A549 (cell line): Measurements from ENCODE around the gene KCNG2. TPM values are rescaled to one million over a fixed set of nuclear protein-coding genes. Genes with fewer than 3 reads are reported as not detected.

ENCODE experiments used
- ATAC-seq, 2 experiments: fragments of 200-7000 bp in 1 of 2; fragments of >200 bp in 1 of 2; cut with Nextera tagmentation in 1 of 2; cut with Tn5 transposase in 1 of 2; 3 replicates each; pipeline versions ENCODE4 v1.8.0 to v1.9.1; 2018 to 2020; ENCODE audit warnings: mild to moderate bottlenecking in 1 of 2, moderate library complexity in 1 of 2
- CTCF ChIA-PET: fragments of 300-600 bp; sonication (Branson Sonifier 250); formaldehyde crosslinking; extraction: SDS; loops from one replicate; lab custom pipeline; 2021; ENCODE audit warnings: antibody characterized with exemption, inconsistent platforms; lab: Yijun Ruan, JAX
- POLR2A ChIA-PET: fragments of 350-600 bp; formaldehyde crosslinking; extraction: SDS; loops from one replicate; lab custom pipeline; 2021; ENCODE audit warnings: antibody characterized with exemption, inconsistent platforms; lab: Yijun Ruan, JAX
- DNase-seq, 2 experiments: peaks; one replicate each; pipeline versions ENCODE4 v3.0.0 to v3.0.0-alpha.2; 2011 to 2016; ENCODE audit warnings: low read depth in 1 of 2, low spot score in 1 of 2
- FAIRE-seq: peaks from 2 replicates; lab custom pipeline; 2011; peaks lifted over from hg19 to GRCh38; lab: Jason Lieb, UNC
- H3K27ac ChIP-seq, 2 experiments: fragments of >200 bp; sonication (Bioruptor Twin); formaldehyde crosslinking; 3 replicates each; pipeline ENCODE4 v1.5.1; 2016 to 2017
- H3K4me1 ChIP-seq: fragments of >200 bp; sonication (Bioruptor Twin); formaldehyde crosslinking; 3 replicates; pipeline ENCODE4 v1.6.1; 2016
- H3K4me2 ChIP-seq: fragments of >200 bp; sonication (Bioruptor Twin); formaldehyde crosslinking; 3 replicates; pipeline ENCODE4 v1.6.1; 2016
- H3K4me3 ChIP-seq: fragments of >200 bp; sonication (Bioruptor Twin); formaldehyde crosslinking; 3 replicates; pipeline ENCODE4 v1.5.1; 2016
- H3K9me3 ChIP-seq: fragments of >200 bp; sonication (Bioruptor Twin); formaldehyde crosslinking; 3 replicates; pipeline ENCODE4 v1.6.1; 2016
- ATOH8 ChIP-seq: fragments of 250-450 bp; sonication (Bioruptor Pico); IDR thresholded peaks from 2 replicates; pipeline ENCODE4 v1.5.0; 2020; ENCODE audit warnings: low read depth, mild to moderate bottlenecking, moderate library complexity
- BHLHE40 ChIP-seq: IDR thresholded peaks from 2 replicates; pipeline ENCODE4 v1.6.1; 2012; ENCODE audit warnings: low read depth, low read length, inconsistent platforms
- CBX8 ChIP-seq: fragments of 200-600 bp; sonication (generic); IDR thresholded peaks from 2 replicates; pipeline ENCODE4 v1.6.1; 2016
- CHD2 ChIP-seq: fragments of 150-350 bp; IDR thresholded peaks from 2 replicates; pipeline ENCODE4 v1.6.1; 2014; ENCODE audit warnings: low read length; ENCODE audit not compliant: partially characterized antibody
- CHD4 ChIP-seq: fragments of 200-600 bp; sonication (generic); IDR thresholded peaks from 2 replicates; pipeline ENCODE4 v1.6.1; 2016; ENCODE audit warnings: antibody characterized with exemption, mild to moderate bottlenecking, borderline replicate concordance
- CTCF ChIP-seq: fragments of >200 bp; sonication (Bioruptor Twin); formaldehyde crosslinking; IDR thresholded peaks from 3 replicates; pipeline ENCODE4 v1.5.1; 2016
- EHMT2 ChIP-seq: fragments of 200-600 bp; sonication (generic); IDR thresholded peaks from 2 replicates; pipeline ENCODE4 v1.6.1; 2016; ENCODE audit warnings: antibody characterized with exemption, low read depth, mild to moderate bottlenecking, moderate library complexity
- ELK1 ChIP-seq: fragments of 150-350 bp; IDR thresholded peaks from 2 replicates; pipeline ENCODE4 v1.6.1; 2014; ENCODE audit warnings: low read depth, mild to moderate bottlenecking, low read length
- EP300 ChIP-seq, 2 experiments: fragments of >200 bp; sonication (Bioruptor Twin); formaldehyde crosslinking; IDR thresholded peaks; 2 replicates in 1 of 2; 3 replicates in 1 of 2; pipeline ENCODE4 v1.6.1; 2016 to 2017
- FOSL2 ChIP-seq, 2 experiments: fragments of 450-650 bp in 1 of 2; fragments of >200 bp in 1 of 2; sonication (Bioruptor Twin) in 1 of 2; formaldehyde crosslinking; IDR thresholded peaks; 2 replicates each; pipeline versions ENCODE4 v1.5.0 to v1.6.1; 2016 to 2020; ENCODE audit warnings: mild to moderate bottlenecking in 1 of 2, moderate library complexity in 1 of 2
- FOXS1 ChIP-seq: fragments of 250-450 bp; sonication (Bioruptor Pico); IDR thresholded peaks from 2 replicates; pipeline ENCODE4 v1.5.0; 2020; ENCODE audit warnings: mild to moderate bottlenecking, moderate library complexity
- HOXB5 ChIP-seq: fragments of 250-450 bp; sonication (Bioruptor Pico); IDR thresholded peaks from 2 replicates; pipeline ENCODE4 v1.5.0; 2020; ENCODE audit warnings: mild to moderate bottlenecking, moderate library complexity
- JUN ChIP-seq, 2 experiments: fragments of >200 bp; sonication (Bioruptor Twin); formaldehyde crosslinking; IDR thresholded peaks; 2 replicates in 1 of 2; 3 replicates in 1 of 2; pipeline ENCODE4 v1.6.1; 2016 to 2017
- JUNB ChIP-seq: fragments of >200 bp; sonication (Bioruptor Twin); formaldehyde crosslinking; IDR thresholded peaks from 2 replicates; pipeline ENCODE4 v1.6.1; 2016
- KDM1A ChIP-seq: fragments of 200-600 bp; sonication (generic); IDR thresholded peaks from 2 replicates; pipeline ENCODE4 v1.6.1; 2016; ENCODE audit warnings: low read depth, mild to moderate bottlenecking
- MYC ChIP-seq: IDR thresholded peaks from 2 replicates; pipeline ENCODE4 v1.6.1; 2012; ENCODE audit warnings: mild to moderate bottlenecking, inconsistent platforms, low read length, improper control_type of control experiment, borderline replicate concordance
- NFE2L2 ChIP-seq: fragments of 150-350 bp; conservative IDR thresholded peaks from 2 replicates; pipeline ENCODE4 v1.6.1; 2014; ENCODE audit warnings: low read length
- PHF8 ChIP-seq: fragments of 200-600 bp; sonication (generic); IDR thresholded peaks from 2 replicates; pipeline ENCODE4 v1.6.1; 2016; ENCODE audit warnings: low read depth, mild to moderate bottlenecking, antibody characterized with exemption, moderate library complexity, borderline replicate concordance
- RAD21 ChIP-seq, 2 experiments: fragments of >200 bp in 1 of 2; sonication (Bioruptor Twin) in 1 of 2; formaldehyde crosslinking in 1 of 2; IDR thresholded peaks in 1 of 2; conservative IDR thresholded peaks in 1 of 2; 2 replicates in 1 of 2; 3 replicates in 1 of 2; pipeline ENCODE4 v1.6.1; 2012 to 2018; ENCODE audit warnings: inconsistent platforms in 1 of 2
- RCOR1 ChIP-seq: fragments of 150-350 bp; IDR thresholded peaks from 2 replicates; pipeline ENCODE4 v1.6.1; 2014; ENCODE audit warnings: antibody characterized with exemption, low read length, low read depth
- RFX5 ChIP-seq: fragments of 450-650 bp; IDR thresholded peaks from 2 replicates; pipeline ENCODE4 v1.7.1; 2014; ENCODE audit warnings: antibody characterized with exemption, mild to moderate bottlenecking, moderate library complexity
- RNF2 ChIP-seq: fragments of 200-600 bp; sonication (generic); IDR thresholded peaks from 2 replicates; pipeline ENCODE4 v1.6.1; 2016; ENCODE audit warnings: low read depth, mild to moderate bottlenecking, antibody characterized with exemption, moderate library complexity, borderline replicate concordance
- SMC3 ChIP-seq: fragments of >200 bp; sonication (Bioruptor Twin); formaldehyde crosslinking; IDR thresholded peaks from 3 replicates; pipeline ENCODE4 v1.6.1; 2018; ENCODE audit warnings: inconsistent platforms
- SREBF2 ChIP-seq: fragments of 450-650 bp; IDR thresholded peaks from 2 replicates; pipeline ENCODE4 v1.6.1; 2014; ENCODE audit warnings: mild to moderate bottlenecking, moderate library complexity
- ZNF302 ChIP-seq: fragments of 250-450 bp; sonication (Bioruptor Pico); IDR thresholded peaks from 2 replicates; pipeline ENCODE4 v1.9.0; 2021; ENCODE audit warnings: inconsistent platforms, mild to moderate bottlenecking, moderate library complexity
- ZSCAN20 ChIP-seq: fragments of 250-450 bp; sonication (Bioruptor Pico); IDR thresholded peaks from 2 replicates; pipeline ENCODE4 v1.8.0; 2022; ENCODE audit warnings: mild to moderate bottlenecking, moderate library complexity
- WGBS: methylation state at CpG from one replicate; pipeline ENCODE4 v1.1.6; 2017; ENCODE audit errors: missing lambda C conversion rate; 5-methylcytosine and 5-hydroxymethylcytosine counted together
- polyA plus RNA-seq, 4 experiments: library from polyadenylated mRNA; depleted of rRNA in 3 of 4; stranded (reverse); fragments of >200 nt; fragmentation: RNase III in 1 of 4; extraction: RNeasy Plus Mini Kit Qiagen cat#74134 plus additional on column Dnase treatment in 1 of 4; gene quantifications; 2 replicates in 3 of 4; 3 replicates in 1 of 4; pipeline ENCODE4 v1.2.3, GENCODE V29; 2011 to 2017

Gene KCNG2
- polyA plus RNA-seq, 2 of the 4 experiments (the other 2 are of a cell fraction) = not detected

- FAIRE-seq = no peak
- no peak overlapping the region for H3K27ac ChIP-seq
- H3K4me3 ChIP-seq = no peak overlapping the region
- CTCF ChIA-PET = no interaction called here
- ATAC-seq = no peak
- POLR2A ChIA-PET = no interaction called here
- no peak for DNase-seq
- TF ChIP-seq ZNF302 (no peak), RNF2 (no peak), EP300 (IDR thresholded peaks at IDR 0.05) (no peak), ATOH8 (CRISPR knock-in tag) (no peak), RAD21 (conservative IDR thresholded peaks at IDR 0.05 in 1 of 2, IDR thresholded peaks at IDR 0.05 in 1 of 2) (no peak), BHLHE40 (no peak), FOXS1 (CRISPR knock-in tag) (no peak), SREBF2 (no peak), MYC (no peak), KDM1A (no peak), ZSCAN20 (CRISPR knock-in tag) (no peak), CHD4 (no peak), CTCF (no peak), CHD2 (no peak), SMC3 (no peak)
- H3K9me3 ChIP-seq = no peaks in the 10 kb centered on the region
- 93% methylated on average over 5 of the region's 20 CpGs for WGBS
- H3K4me1 ChIP-seq = no peaks in the 10 kb centered on the region
- no peak overlapping the region for H3K4me2 ChIP-seq
Measured at GRCh38 chr18:79943608-79944125, 145.9 kb downstream of the KCNG2 start.

DNA sequence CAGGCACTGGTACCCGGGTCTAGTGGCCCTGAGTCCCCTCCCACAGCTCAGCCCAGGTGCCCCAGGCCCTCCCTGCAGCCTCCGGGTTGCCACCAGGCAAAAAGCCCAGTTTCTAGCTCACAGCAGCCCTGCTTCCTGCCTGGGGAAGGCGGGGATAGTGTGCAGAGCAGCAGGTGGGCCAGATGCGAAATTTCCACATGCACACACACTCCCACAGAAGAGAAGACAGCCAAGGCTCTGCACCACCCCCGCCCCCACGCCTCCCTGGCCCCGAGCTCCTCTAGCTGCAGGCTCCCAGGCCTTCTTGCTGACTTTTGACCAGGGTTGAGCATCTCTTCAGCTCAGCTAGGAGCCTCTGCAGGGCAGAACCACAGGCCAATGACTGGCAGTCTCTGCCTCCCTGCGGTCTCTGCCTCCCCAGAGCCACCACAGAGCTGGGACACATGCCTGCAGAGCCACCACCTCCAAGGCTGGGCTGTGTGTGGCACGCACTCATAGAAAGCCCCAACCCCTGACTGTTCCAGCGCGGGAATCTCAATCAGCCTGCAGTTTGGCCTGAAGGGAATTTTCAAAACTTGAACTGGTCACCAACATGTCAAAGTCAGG, 146.5 kb downstream of the KCNG2 start:
- POLR2A ChIA-PET = no interaction called here
- no peak overlapping the region for H3K27ac ChIP-seq
- CTCF ChIA-PET = no interaction called here
- H3K4me1 ChIP-seq = no peaks in the 10 kb centered on the region
- no peak for DNase-seq
- H3K9me3 ChIP-seq = no peaks in the 10 kb centered on the region
- ATAC-seq = no peak; a peak in 1 of 6 replicates
- WGBS = 71% methylated on average over 5 of the region's 11 CpGs
- FAIRE-seq = no peak
- no peak for TF ChIP-seq EHMT2
- TF ChIP-seq NFE2L2 = no peak
- no peak for TF ChIP-seq MYC
- H3K4me3 ChIP-seq = no peak overlapping the region
- H3K4me2 ChIP-seq = no peak overlapping the region

GRCh38 chr18:79944746-79945117, 147.0 kb downstream of the KCNG2 start:
- DNase-seq (no peak), FAIRE-seq (no peak), ATAC-seq (no peak)
- CTCF ChIA-PET = no interaction called here
- H3K4me3 ChIP-seq = no peak overlapping the region
- TF ChIP-seq RAD21 (conservative IDR thresholded peaks at IDR 0.05 in 1 of 2, IDR thresholded peaks at IDR 0.05 in 1 of 2) (no peak), PHF8 (no peak), HOXB5 (CRISPR knock-in tag) (no peak), FOSL2 (IDR thresholded peaks at IDR 0.05) (no peak), FOSL2 (CRISPR knock-in tag; IDR thresholded peaks at IDR 0.05) (no peak), ELK1 (no peak), RCOR1 (no peak), CBX8 (no peak), SREBF2 (no peak), JUN (IDR thresholded peaks at IDR 0.05) (no peak), ZSCAN20 (CRISPR knock-in tag) (no peak), RFX5 (no peak), JUNB (no peak)
- POLR2A ChIA-PET = no interaction called here
- no peak overlapping the region for H3K27ac ChIP-seq
- H3K9me3 ChIP-seq = no peaks in the 10 kb centered on the region
- H3K4me1 ChIP-seq = no peaks in the 10 kb centered on the region; the same call in 2 of the 3 replicates
- H3K4me2 ChIP-seq = no peak overlapping the region
- WGBS = 70% methylated on average over 1 of the region's 3 CpGs
